IMR-90 (cell line): ENCODE results near the gene MICALL2. TPM values are rescaled to one million over a fixed set of nuclear protein-coding genes. Genes with fewer than 3 reads are reported as not detected.

Experiments
- ATAC-seq: fragments of 200-7000 bp; cut with Tn5 transposase; 2 replicates; pipeline ENCODE4 v1.9.1; 2020; ENCODE audit warnings: low read depth, mild to moderate bottlenecking, moderate library complexity
- BruUV-seq: library from RNA; stranded (reverse); fragments of 400-500 nt; replicated peaks from 2 replicates; lab custom pipeline; 2021; lab: Mats Ljungman, UMichigan
- CTCF ChIA-PET: fragments of 300-600 bp; formaldehyde crosslinking; extraction: SDS; loops from one replicate; lab custom pipeline; 2021; ENCODE audit warnings: antibody characterized with exemption; lab: Yijun Ruan, JAX
- POLR2A ChIA-PET: fragments of 300-600 bp; sonication (Branson Sonifier 250); formaldehyde crosslinking; loops from one replicate; lab custom pipeline; 2022; ENCODE audit warnings: antibody characterized with exemption; ENCODE audit not compliant: unreplicated experiment; lab: Charles Lee
- DNase-seq: peaks from one replicate; pipeline ENCODE4 v3.0.0; 2013
- H2AFZ ChIP-seq: replicated peaks from 2 replicates; pipeline ENCODE3; 2013; ENCODE audit warnings: low read length, mild to moderate bottlenecking; ENCODE audit not compliant: poor library complexity
- H2AK5ac ChIP-seq: 2 replicates; pipeline ENCODE4 v1.6.1; 2013; ENCODE audit warnings: low read depth, low read length, inconsistent platforms
- H2AK9ac ChIP-seq: replicated peaks from 2 replicates; pipeline ENCODE3; 2013; ENCODE audit warnings: mild to moderate bottlenecking, low read depth, low read length, moderate library complexity; ENCODE audit not compliant: poor library complexity
- H2BK120ac ChIP-seq: 2 replicates; pipeline ENCODE4 v1.6.1; 2013; ENCODE audit warnings: low read depth, low read length, inconsistent platforms
- H2BK15ac ChIP-seq: 3 replicates; pipeline ENCODE4 v1.6.1; 2013; ENCODE audit warnings: low read depth, low read length, inconsistent platforms
- H2BK20ac ChIP-seq: 2 replicates; pipeline ENCODE4 v1.6.1; 2013; ENCODE audit warnings: low read depth, mild to moderate bottlenecking, inconsistent platforms, low read length, moderate library complexity
- H2BK5ac ChIP-seq: 2 replicates; pipeline ENCODE4 v1.6.1; 2013; ENCODE audit warnings: mild to moderate bottlenecking, low read depth, low read length, inconsistent platforms; ENCODE audit not compliant: poor library complexity, severe bottlenecking
- H3K14ac ChIP-seq: replicated peaks from 2 replicates; pipeline ENCODE4 v1.6.1; 2013; ENCODE audit warnings: low read depth, low read length, inconsistent platforms
- H3K18ac ChIP-seq: 2 replicates; pipeline ENCODE4 v1.6.1; 2013; ENCODE audit warnings: low read depth, low read length, control low read depth
- H3K23ac ChIP-seq: 2 replicates; pipeline ENCODE4 v1.6.1; 2013; ENCODE audit warnings: low read depth, low read length, inconsistent platforms
- H3K27ac ChIP-seq: 2 replicates; pipeline ENCODE4 v1.5.1; 2013; ENCODE audit warnings: mild to moderate bottlenecking, control low read depth, low read length; ENCODE audit not compliant: insufficient read depth
- H3K27me3 ChIP-seq: 2 replicates; pipeline ENCODE4 v1.6.1; 2013; ENCODE audit warnings: low read length; ENCODE audit not compliant: control insufficient read depth, insufficient read depth
- H3K36me3 ChIP-seq: 2 replicates; pipeline ENCODE4 v1.6.1; 2013; ENCODE audit warnings: low read length, mixed read lengths; ENCODE audit not compliant: control insufficient read depth, insufficient read depth
- H3K4ac ChIP-seq: 2 replicates; pipeline ENCODE4 v1.6.1; 2013; ENCODE audit warnings: low read depth, low read length, inconsistent platforms
- H3K4me1 ChIP-seq: 2 replicates; pipeline ENCODE4 v1.6.1; 2013; ENCODE audit warnings: low read length, mixed read lengths; ENCODE audit not compliant: control insufficient read depth, insufficient read depth
- H3K4me2 ChIP-seq: 2 replicates; pipeline ENCODE4 v1.6.1; 2013; ENCODE audit warnings: low read depth, mild to moderate bottlenecking, control low read depth, low read length, moderate library complexity
- H3K4me3 ChIP-seq: 2 replicates; pipeline ENCODE4 v1.5.1; 2013; ENCODE audit warnings: low read depth, mild to moderate bottlenecking, control low read depth, low read length, moderate library complexity; ENCODE audit not compliant: insufficient read depth
- H3K56ac ChIP-seq: 2 replicates; pipeline ENCODE4 v1.6.1; 2013; ENCODE audit warnings: low read length, inconsistent platforms; ENCODE audit not compliant: insufficient read depth; ENCODE audit errors: extremely low read depth
- H3K79me1 ChIP-seq, 2 experiments: 2 replicates each; pipeline ENCODE4 v1.6.1; 2013; ENCODE audit warnings: low read length in 2 of 2, inconsistent platforms in 1 of 2, low read depth in 1 of 2
- H3K9ac ChIP-seq: 2 replicates; pipeline ENCODE4 v1.6.1; 2013; ENCODE audit warnings: low read depth, low read length, control low read depth
- H3K9me1 ChIP-seq: 2 replicates; pipeline ENCODE4 v1.6.1; 2013; ENCODE audit warnings: low read length, inconsistent platforms; ENCODE audit not compliant: insufficient read depth
- H3K9me3 ChIP-seq: 2 replicates; pipeline ENCODE4 v1.6.1; 2013; ENCODE audit warnings: low read length; ENCODE audit not compliant: control insufficient read depth, insufficient read depth
- H4K20me1 ChIP-seq: 2 replicates; pipeline ENCODE4 v1.6.1; 2013; ENCODE audit warnings: low read length, inconsistent platforms; ENCODE audit not compliant: insufficient read depth
- H4K5ac ChIP-seq: 2 replicates; pipeline ENCODE4 v1.6.1; 2013; ENCODE audit warnings: mild to moderate bottlenecking, low read depth, low read length, control low read depth
- H4K8ac ChIP-seq, 2 experiments: 2 replicates each; pipeline ENCODE4 v1.6.1; 2013; ENCODE audit warnings: low read depth in 2 of 2, low read length in 2 of 2, control low read depth in 1 of 2, inconsistent platforms in 1 of 2
- H4K91ac ChIP-seq: 2 replicates; pipeline ENCODE4 v1.6.1; 2013; ENCODE audit warnings: low read depth, low read length, inconsistent platforms; ENCODE audit not compliant: insufficient read depth
- RAD21 ChIP-seq: IDR thresholded peaks from 2 replicates; pipeline ENCODE4 v1.6.1; 2012; ENCODE audit warnings: low read length, improper control_type of control experiment
- WGBS, 2 experiments: methylation state at CpG; one replicate each; pipeline versions ENCODE4 v1.1.5 to v1.1.7; 2013; ENCODE audit warnings: missing lambda C conversion rate in 2 of 2; ENCODE audit not compliant: insufficient read length in 1 of 2; ENCODE audit errors: extremely low coverage in 2 of 2; 5-methylcytosine and 5-hydroxymethylcytosine counted together
- dilution Hi-C: fragments of 300-500 bp; cut with HindIII; formaldehyde crosslinking; loops from one replicate; pipeline ENCODE4 v1.14.3; 2018; ENCODE audit warnings: low sequenced_read_pairs; ENCODE audit not compliant: unreplicated experiment
- in situ Hi-C: fragments of 300-500 bp; cut with MboI; formaldehyde crosslinking; loops from 3 replicates; pipeline ENCODE4 v1.14.3; 2019; ENCODE audit warnings: low sequenced_read_pairs, inconsistent platforms, mixed read lengths
- intact Hi-C: fragments of 100-400 bp; cut with micrococcal nuclease; formaldehyde crosslinking; loops from 2 replicates; pipeline ENCODE4 v1.10.0; 2022
- polyA plus RNA-seq, 3 experiments: library from polyadenylated mRNA; depleted of rRNA; stranded (reverse); fragments of >200 nt; gene quantifications; 2 replicates each; pipeline ENCODE4 v1.2.3, GENCODE V29; 2012; ENCODE audit warnings: low replicate concordance in 1 of 3
- total RNA-seq: library from RNA; depleted of rRNA; stranded (reverse); fragments of >200 nt; gene quantifications from 2 replicates; pipeline ENCODE4 v1.2.3, GENCODE V29; 2012

Gene MICALL2
- total and polyA plus RNA-seq, 2 of the 4 experiments (the other 2 are of a cell fraction): 6.6 to 34.1 TPM

- Histone ChIP-seq H2BK20ac (no peak overlapping the region), H3K36me3 (no peaks in the 10 kb centered on the region), H3K18ac (peak overlapping the region; percentile 12), H3K4me2 (peak overlapping the region; percentile 62), H2BK15ac (no peak overlapping the region; the same call in 2 of the 3 replicates), H4K8ac (peak overlapping the region; percentile 82 to 85; a peak in 3 of 4 replicates), H3K56ac (peak overlapping the region; percentile 28; the same call in 1 of the 2 replicates), H4K91ac (peak overlapping the region; percentile 32; the same call in 1 of the 2 replicates), H3K4me1 (peaks cover 29% of the 10 kb centered on the region), H4K5ac (peak overlapping the region; percentile 39), H3K27ac (peak overlapping the region; percentile 58), H2AK9ac (peak overlapping the region; percentile 96), H3K9me1 (peaks cover 12% of the 10 kb centered on the region), H2BK5ac (peak overlapping the region; percentile 6), H3K9me3 (no peaks in the 10 kb centered on the region), H3K14ac (peak overlapping the region; percentile 22), H3K79me1 (peaks cover 0 to 46% of the 10 kb centered on the region in 2 experiments; a peak in 3 of 4 replicates), H3K4me3 (peak overlapping the region; percentile 41), H2AFZ (peak overlapping the region; percentile 90), H4K20me1 (peaks cover 26% of the 10 kb centered on the region), H3K27me3 (no peaks in the 10 kb centered on the region), H2AK5ac (peak overlapping the region; percentile 86), H3K4ac (peak overlapping the region; percentile 55), H3K9ac (peak overlapping the region; percentile 10; the same call in 1 of the 2 replicates), H2BK120ac (peak overlapping the region; percentile 58), H3K23ac (peak overlapping the region; percentile 16; the same call in 1 of the 2 replicates)
- DNase-seq: no peak
- dilution Hi-C loops: no loop called here
- intact Hi-C loops: no loop called here
- ATAC-seq: no peak
- WGBS, 2 experiments: 18% methylated on average over 18 of the region's 30 CpGs; no CpG with 5 or more reads in 1 of the 2 experiments
- no peak for TF ChIP-seq RAD21
- ChIA-PET POLR2A (interaction anchor here (0.6 kb wide), 1 partner anchor 300 kb away, joined by 5 read pairs; no protein-coding TSS in a partner anchor), CTCF (interaction anchor here (1.4 kb wide), 1 partner anchor 14 kb away, joined by 8 read pairs; no protein-coding TSS in a partner anchor)
- no TSS peak for BruUV-seq
- in situ Hi-C loops: no loop called here
Measured at GRCh38 chr7:1459920-1460820, 900 bp upstream of the MICALL2 start.
